Upper lobe of left lung (tissue), 4 donors: ENCODE data around the gene GYPC.

Source experiments
- EP300 ChIP-seq, 4 donors: sonication (generic); formaldehyde crosslinking; IDR thresholded peaks; one replicate each; pipeline ENCODE4 v1.5.1; 2017; ENCODE audit warnings: antibody characterized with exemption in 4 of 4, control low read depth in 2 of 4
- POLR2A ChIP-seq, 4 donors: fragments of 450-650 bp; IDR thresholded peaks; one replicate each; pipeline ENCODE4 v1.5.1; 2016 to 2017; ENCODE audit warnings: antibody characterized with exemption in 4 of 4, mild to moderate bottlenecking in 2 of 4
- POLR2AphosphoS5 ChIP-seq, 2 donors: sonication (generic); formaldehyde crosslinking; IDR thresholded peaks; one replicate each; pipeline ENCODE4 v1.5.1; 2017; ENCODE audit warnings: antibody characterized with exemption in 2 of 2
- TF ChIP-seq, protein P1 (sequence below), 6 experiments: fragments of 450-650 bp in 4 of 6; fragments of 200-600 bp in 2 of 6; sonication (generic) in 2 of 6; IDR thresholded peaks; one replicate each; pipeline ENCODE4 v1.5.1; 2016 to 2019; ENCODE audit warnings: antibody characterized with exemption in 6 of 6

DNA sequence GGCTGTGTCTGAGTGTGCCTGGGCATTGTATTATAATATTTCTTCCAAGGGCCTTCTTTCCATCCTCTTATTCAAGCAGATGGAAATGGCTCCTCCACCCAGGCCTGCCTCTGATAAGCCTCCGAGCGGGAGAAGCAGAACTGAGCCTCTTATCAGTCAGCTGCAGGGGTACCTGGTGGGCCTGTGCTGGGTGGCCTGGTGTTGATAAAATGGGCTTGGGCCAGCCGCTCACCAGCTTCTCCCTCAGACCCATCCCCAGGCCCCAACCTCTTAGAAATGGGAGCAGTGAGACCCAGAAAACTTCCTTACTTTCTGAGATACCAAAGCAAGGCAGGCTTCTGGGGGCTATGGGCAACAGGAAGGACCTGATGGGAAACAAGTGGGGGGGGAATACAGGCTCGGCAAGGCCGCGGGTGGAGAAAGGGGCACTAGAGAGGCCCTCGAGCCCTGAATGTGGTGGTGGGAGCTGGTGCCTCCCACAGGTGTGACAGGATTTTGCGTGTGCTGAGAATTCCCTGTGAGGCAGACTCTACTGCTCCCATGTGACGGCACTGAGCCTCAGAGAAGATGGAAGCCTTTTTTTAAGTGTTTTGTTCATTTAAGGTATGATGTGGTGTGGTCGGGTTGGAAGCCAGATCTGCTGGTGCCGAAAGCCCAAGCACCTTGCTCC, 18.3 kb downstream of the GYPC start:
- TF ChIP-seq POLR2A (IDR thresholded peaks at IDR 0.05) (no peak), POLR2AphosphoS5 (IDR thresholded peaks at IDR 0.05) (no peak), EP300 (IDR thresholded peaks at IDR 0.05) (no peak)
- TF ChIP-seq, protein P1, sequence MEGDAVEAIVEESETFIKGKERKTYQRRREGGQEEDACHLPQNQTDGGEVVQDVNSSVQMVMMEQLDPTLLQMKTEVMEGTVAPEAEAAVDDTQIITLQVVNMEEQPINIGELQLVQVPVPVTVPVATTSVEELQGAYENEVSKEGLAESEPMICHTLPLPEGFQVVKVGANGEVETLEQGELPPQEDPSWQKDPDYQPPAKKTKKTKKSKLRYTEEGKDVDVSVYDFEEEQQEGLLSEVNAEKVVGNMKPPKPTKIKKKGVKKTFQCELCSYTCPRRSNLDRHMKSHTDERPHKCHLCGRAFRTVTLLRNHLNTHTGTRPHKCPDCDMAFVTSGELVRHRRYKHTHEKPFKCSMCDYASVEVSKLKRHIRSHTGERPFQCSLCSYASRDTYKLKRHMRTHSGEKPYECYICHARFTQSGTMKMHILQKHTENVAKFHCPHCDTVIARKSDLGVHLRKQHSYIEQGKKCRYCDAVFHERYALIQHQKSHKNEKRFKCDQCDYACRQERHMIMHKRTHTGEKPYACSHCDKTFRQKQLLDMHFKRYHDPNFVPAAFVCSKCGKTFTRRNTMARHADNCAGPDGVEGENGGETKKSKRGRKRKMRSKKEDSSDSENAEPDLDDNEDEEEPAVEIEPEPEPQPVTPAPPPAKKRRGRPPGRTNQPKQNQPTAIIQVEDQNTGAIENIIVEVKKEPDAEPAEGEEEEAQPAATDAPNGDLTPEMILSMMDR (IDR thresholded peaks at IDR 0.05), result no peak
